Liver (tissue), 3 donors: Measurements from ENCODE around the gene CCDC8.

Source experiments
- EGR1 ChIP-seq, 2 donors: IDR thresholded peaks; 2 replicates each; pipeline ENCODE4 v1.6.1; 2016 to 2018; ENCODE audit warnings: antibody characterized with exemption in 2 of 2, low read depth in 2 of 2
- GABPA ChIP-seq, 2 donors: IDR thresholded peaks in 1 of 2; conservative IDR thresholded peaks in 1 of 2; 2 replicates each; pipeline ENCODE4 v1.6.1; 2016; ENCODE audit warnings: antibody characterized with exemption in 2 of 2, mild to moderate bottlenecking in 1 of 2, moderate library complexity in 1 of 2
- HNF4A ChIP-seq, 2 donors: conservative IDR thresholded peaks; 2 replicates each; pipeline ENCODE4 v1.6.1; 2016; ENCODE audit warnings: antibody characterized with exemption in 2 of 2, mild to moderate bottlenecking in 2 of 2
- HNF4G ChIP-seq: IDR thresholded peaks from 2 replicates; pipeline ENCODE4 v1.6.1; 2016; ENCODE audit warnings: antibody characterized with exemption
- JUND ChIP-seq, 2 donors: IDR thresholded peaks; 2 replicates each; pipeline ENCODE4 v1.6.1; 2016; ENCODE audit warnings: antibody characterized with exemption in 2 of 2
- NR2F2 ChIP-seq: IDR thresholded peaks from 2 replicates; pipeline ENCODE4 v1.6.1; 2016; ENCODE audit warnings: antibody characterized with exemption
- RAD21 ChIP-seq, 2 donors: IDR thresholded peaks; 2 replicates each; pipeline ENCODE4 v1.6.1; 2016; ENCODE audit warnings: antibody characterized with exemption in 2 of 2, mild to moderate bottlenecking in 2 of 2
- SP1 ChIP-seq: IDR thresholded peaks from 2 replicates; pipeline ENCODE4 v1.6.1; 2018; ENCODE audit warnings: antibody characterized with exemption, mild to moderate bottlenecking
- TAF1 ChIP-seq: conservative IDR thresholded peaks from 2 replicates; pipeline ENCODE4 v1.6.1; 2016; ENCODE audit warnings: antibody characterized with exemption, mild to moderate bottlenecking
- YY1 ChIP-seq: IDR thresholded peaks from 2 replicates; pipeline ENCODE4 v1.6.1; 2016; ENCODE audit warnings: antibody characterized with exemption, mild to moderate bottlenecking
- TF ChIP-seq, protein P1 (sequence below): fragments of 150-350 bp; IDR thresholded peaks from 2 replicates; pipeline ENCODE4 v1.5.1; 2017; ENCODE audit warnings: improper control_type of control experiment, low read depth, low read length; ENCODE audit not compliant: missing input control
- TF ChIP-seq, protein P2 (sequence below): IDR thresholded peaks from 2 replicates; pipeline ENCODE4 v1.6.1; 2016; ENCODE audit warnings: antibody characterized with exemption, mild to moderate bottlenecking
- TF ChIP-seq, protein P3 (sequence below): IDR thresholded peaks from 2 replicates; pipeline ENCODE4 v1.6.1; 2016; ENCODE audit warnings: antibody characterized with exemption
- TF ChIP-seq, protein P4 (sequence below): IDR thresholded peaks from 2 replicates; pipeline ENCODE4 v1.6.1; 2016; ENCODE audit warnings: antibody characterized with exemption
- donor health status: healthy.
- donor health status: healthy.

DNA sequence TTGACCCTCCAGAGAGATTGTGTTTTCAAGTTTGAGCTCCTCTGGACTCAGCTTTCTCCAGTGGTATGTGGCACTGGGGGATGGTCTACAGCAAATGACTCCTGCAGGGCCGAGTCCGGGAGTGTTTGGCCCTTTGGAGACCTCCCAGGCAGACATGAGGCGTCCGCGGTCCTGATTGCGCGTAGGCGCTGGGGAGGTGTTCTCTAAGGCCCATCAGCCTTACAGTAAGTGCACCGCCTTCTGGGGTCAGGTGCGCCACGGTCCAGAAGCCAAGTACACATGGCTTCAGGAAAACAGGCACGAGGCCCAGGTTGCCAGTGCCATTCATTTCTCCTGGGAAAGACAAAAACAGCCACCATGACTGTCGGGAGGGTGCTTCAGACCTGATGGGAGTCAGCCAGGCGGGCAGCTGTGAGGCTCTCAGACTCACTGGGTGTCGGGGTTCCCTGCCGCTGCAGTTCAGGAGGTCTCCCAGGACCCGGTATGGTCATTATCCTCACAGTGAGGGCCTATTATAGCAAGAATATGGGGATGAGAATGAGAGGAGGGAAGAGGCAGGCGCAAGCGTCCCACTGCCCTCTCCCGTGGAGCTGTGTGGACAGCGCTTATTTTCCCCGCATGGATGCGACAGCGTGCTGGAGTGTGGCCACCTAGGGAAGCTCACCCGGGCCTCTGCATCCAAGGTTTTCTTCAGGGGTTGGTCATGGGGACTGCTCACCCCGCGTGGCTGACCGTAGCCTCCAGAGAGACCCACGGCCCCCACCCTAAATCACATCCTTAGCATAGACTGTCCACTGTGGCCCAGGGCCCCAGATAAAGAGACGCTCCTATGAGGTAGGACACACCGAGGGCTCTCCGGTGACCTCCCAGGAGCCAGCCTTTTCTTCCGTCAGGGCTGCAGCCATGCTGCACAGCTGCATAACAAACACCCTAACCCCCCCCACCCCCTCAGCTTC, 21.8 kb downstream of the CCDC8 start:
- TF ChIP-seq, protein P1, sequence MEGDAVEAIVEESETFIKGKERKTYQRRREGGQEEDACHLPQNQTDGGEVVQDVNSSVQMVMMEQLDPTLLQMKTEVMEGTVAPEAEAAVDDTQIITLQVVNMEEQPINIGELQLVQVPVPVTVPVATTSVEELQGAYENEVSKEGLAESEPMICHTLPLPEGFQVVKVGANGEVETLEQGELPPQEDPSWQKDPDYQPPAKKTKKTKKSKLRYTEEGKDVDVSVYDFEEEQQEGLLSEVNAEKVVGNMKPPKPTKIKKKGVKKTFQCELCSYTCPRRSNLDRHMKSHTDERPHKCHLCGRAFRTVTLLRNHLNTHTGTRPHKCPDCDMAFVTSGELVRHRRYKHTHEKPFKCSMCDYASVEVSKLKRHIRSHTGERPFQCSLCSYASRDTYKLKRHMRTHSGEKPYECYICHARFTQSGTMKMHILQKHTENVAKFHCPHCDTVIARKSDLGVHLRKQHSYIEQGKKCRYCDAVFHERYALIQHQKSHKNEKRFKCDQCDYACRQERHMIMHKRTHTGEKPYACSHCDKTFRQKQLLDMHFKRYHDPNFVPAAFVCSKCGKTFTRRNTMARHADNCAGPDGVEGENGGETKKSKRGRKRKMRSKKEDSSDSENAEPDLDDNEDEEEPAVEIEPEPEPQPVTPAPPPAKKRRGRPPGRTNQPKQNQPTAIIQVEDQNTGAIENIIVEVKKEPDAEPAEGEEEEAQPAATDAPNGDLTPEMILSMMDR = no peak
- TF ChIP-seq TAF1 (no peak), RAD21 (IDR thresholded peaks at IDR 0.05) (no peak), EGR1 (IDR thresholded peaks at IDR 0.05; ENCODE audit: low read depth in 2 of 2) (no peak), JUND (IDR thresholded peaks at IDR 0.05) (no peak), HNF4G (no peak), SP1 (no peak), NR2F2 (no peak), HNF4A (conservative IDR thresholded peaks at IDR 0.05) (no peak), YY1 (no peak), GABPA (IDR thresholded peaks at IDR 0.05 in 1 of 2, conservative IDR thresholded peaks at IDR 0.05 in 1 of 2) (no peak)
- TF ChIP-seq, protein P2, sequence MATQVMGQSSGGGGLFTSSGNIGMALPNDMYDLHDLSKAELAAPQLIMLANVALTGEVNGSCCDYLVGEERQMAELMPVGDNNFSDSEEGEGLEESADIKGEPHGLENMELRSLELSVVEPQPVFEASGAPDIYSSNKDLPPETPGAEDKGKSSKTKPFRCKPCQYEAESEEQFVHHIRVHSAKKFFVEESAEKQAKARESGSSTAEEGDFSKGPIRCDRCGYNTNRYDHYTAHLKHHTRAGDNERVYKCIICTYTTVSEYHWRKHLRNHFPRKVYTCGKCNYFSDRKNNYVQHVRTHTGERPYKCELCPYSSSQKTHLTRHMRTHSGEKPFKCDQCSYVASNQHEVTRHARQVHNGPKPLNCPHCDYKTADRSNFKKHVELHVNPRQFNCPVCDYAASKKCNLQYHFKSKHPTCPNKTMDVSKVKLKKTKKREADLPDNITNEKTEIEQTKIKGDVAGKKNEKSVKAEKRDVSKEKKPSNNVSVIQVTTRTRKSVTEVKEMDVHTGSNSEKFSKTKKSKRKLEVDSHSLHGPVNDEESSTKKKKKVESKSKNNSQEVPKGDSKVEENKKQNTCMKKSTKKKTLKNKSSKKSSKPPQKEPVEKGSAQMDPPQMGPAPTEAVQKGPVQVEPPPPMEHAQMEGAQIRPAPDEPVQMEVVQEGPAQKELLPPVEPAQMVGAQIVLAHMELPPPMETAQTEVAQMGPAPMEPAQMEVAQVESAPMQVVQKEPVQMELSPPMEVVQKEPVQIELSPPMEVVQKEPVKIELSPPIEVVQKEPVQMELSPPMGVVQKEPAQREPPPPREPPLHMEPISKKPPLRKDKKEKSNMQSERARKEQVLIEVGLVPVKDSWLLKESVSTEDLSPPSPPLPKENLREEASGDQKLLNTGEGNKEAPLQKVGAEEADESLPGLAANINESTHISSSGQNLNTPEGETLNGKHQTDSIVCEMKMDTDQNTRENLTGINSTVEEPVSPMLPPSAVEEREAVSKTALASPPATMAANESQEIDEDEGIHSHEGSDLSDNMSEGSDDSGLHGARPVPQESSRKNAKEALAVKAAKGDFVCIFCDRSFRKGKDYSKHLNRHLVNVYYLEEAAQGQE = no peak
- TF ChIP-seq, protein P3, sequence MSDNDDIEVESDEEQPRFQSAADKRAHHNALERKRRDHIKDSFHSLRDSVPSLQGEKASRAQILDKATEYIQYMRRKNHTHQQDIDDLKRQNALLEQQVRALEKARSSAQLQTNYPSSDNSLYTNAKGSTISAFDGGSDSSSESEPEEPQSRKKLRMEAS = no peak
- TF ChIP-seq, protein P4, sequence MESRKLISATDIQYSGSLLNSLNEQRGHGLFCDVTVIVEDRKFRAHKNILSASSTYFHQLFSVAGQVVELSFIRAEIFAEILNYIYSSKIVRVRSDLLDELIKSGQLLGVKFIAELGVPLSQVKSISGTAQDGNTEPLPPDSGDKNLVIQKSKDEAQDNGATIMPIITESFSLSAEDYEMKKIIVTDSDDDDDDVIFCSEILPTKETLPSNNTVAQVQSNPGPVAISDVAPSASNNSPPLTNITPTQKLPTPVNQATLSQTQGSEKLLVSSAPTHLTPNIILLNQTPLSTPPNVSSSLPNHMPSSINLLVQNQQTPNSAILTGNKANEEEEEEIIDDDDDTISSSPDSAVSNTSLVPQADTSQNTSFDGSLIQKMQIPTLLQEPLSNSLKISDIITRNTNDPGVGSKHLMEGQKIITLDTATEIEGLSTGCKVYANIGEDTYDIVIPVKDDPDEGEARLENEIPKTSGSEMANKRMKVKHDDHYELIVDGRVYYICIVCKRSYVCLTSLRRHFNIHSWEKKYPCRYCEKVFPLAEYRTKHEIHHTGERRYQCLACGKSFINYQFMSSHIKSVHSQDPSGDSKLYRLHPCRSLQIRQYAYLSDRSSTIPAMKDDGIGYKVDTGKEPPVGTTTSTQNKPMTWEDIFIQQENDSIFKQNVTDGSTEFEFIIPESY = no peak
